Memory B cell (primary cell): Measurements from ENCODE around the gene PSKH1.
"Not testable (repeated sequence)": the region's sequence is repeated elsewhere in the genome, so short reads cannot be mapped to it uniquely, and the experiment has no call there.

Experiments
- ATAC-seq: fragments of 150-1000 bp; cut with Tn5 transposase; 2 replicates; pipeline ENCODE4 v1.10.0; 2021; ENCODE audit warnings: low read depth, mild to moderate bottlenecking, moderate library complexity
- DNase-seq, 2 donors: peaks; one replicate each; pipeline ENCODE4 v3.0.0; 2022; ENCODE audit warnings: low spot score in 2 of 2
- H3K27ac Mint-ChIP-seq: one replicate; pipeline ENCODE4 v1.8.0; 2022; ENCODE audit warnings: mild to moderate bottlenecking, moderate library complexity, mixed read lengths
- H3K27me3 Mint-ChIP-seq: one replicate; pipeline ENCODE4 v1.8.0; 2022; ENCODE audit warnings: mixed read lengths
- H3K36me3 Mint-ChIP-seq: one replicate; pipeline ENCODE4 v1.8.0; 2022; ENCODE audit warnings: mild to moderate bottlenecking, mixed read lengths
- H3K4me1 Mint-ChIP-seq: one replicate; pipeline ENCODE4 v1.8.0; 2022; ENCODE audit warnings: mixed read lengths
- H3K4me3 Mint-ChIP-seq: one replicate; pipeline ENCODE4 v1.8.0; 2022; ENCODE audit warnings: mild to moderate bottlenecking, moderate library complexity, mixed read lengths
- H3K9me3 Mint-ChIP-seq: one replicate; pipeline ENCODE4 v1.8.0; 2022; ENCODE audit warnings: mixed read lengths

The PSKH1 gene

GRCh38 chr16:67886387-67886786 is 6.7 kb upstream of the PSKH1 start:
- H3K4me1 Mint-ChIP-seq, result no peaks in the 10 kb centered on the region
- no peaks in the 10 kb centered on the region for H3K27me3 Mint-ChIP-seq
- H3K36me3 Mint-ChIP-seq, result peaks cover 12% of the 10 kb centered on the region
- ATAC-seq (no peak), DNase-seq (no peak)
- H3K27ac Mint-ChIP-seq, result no peak overlapping the region
- H3K9me3 Mint-ChIP-seq, result no peaks in the 10 kb centered on the region
- H3K4me3 Mint-ChIP-seq, result no peak overlapping the region

GRCh38 chr16:67888331-67888730 is 4.7 kb upstream of the PSKH1 start:
- DNase-seq, result no peak
- H3K27me3 Mint-ChIP-seq, result no peaks in the 10 kb centered on the region
- peaks cover 6% of the 10 kb centered on the region for H3K36me3 Mint-ChIP-seq
- ATAC-seq, result no peak
- peaks cover 3% of the 10 kb centered on the region for H3K4me1 Mint-ChIP-seq
- no peaks in the 10 kb centered on the region for H3K9me3 Mint-ChIP-seq
- H3K27ac Mint-ChIP-seq, result no peak overlapping the region
- H3K4me3 Mint-ChIP-seq, result no peak overlapping the region

GRCh38 chr16:67892375-67892774 is 679 bp upstream of the PSKH1 start:
- Mint-ChIP-seq H3K9me3 (no peaks in the 10 kb centered on the region), H3K27me3 (no peaks in the 10 kb centered on the region), H3K4me1 (peaks cover 17% of the 10 kb centered on the region), H3K27ac (peak overlapping the region; percentile 56), H3K4me3 (peak overlapping the region; percentile 97), H3K36me3 (no peaks in the 10 kb centered on the region)
- DNase-seq, result no peak
- ATAC-seq, result no peak

- ATAC-seq (no peak), DNase-seq (no peak)
- H3K27me3 Mint-ChIP-seq, result no peaks in the 10 kb centered on the region
- H3K4me1 Mint-ChIP-seq, result peaks cover 17% of the 10 kb centered on the region
- H3K4me3 Mint-ChIP-seq, result peak overlapping the region; percentile 97
- no peaks in the 10 kb centered on the region for H3K9me3 Mint-ChIP-seq
- peak overlapping the region; percentile 88 for H3K27ac Mint-ChIP-seq
- no peaks in the 10 kb centered on the region for H3K36me3 Mint-ChIP-seq
These were observed 817 bp downstream of the PSKH1 start for GRCh38 chr16:67893743-67894399.

- H3K36me3 Mint-ChIP-seq, result no peaks in the 10 kb centered on the region
- H3K4me1 Mint-ChIP-seq, result peaks cover 23% of the 10 kb centered on the region
- no peak overlapping the region for H3K27ac Mint-ChIP-seq
- no peaks in the 10 kb centered on the region for H3K9me3 Mint-ChIP-seq
- ATAC-seq (no peak), DNase-seq (no peak)
- no peak overlapping the region for H3K4me3 Mint-ChIP-seq
- H3K27me3 Mint-ChIP-seq, result no peaks in the 10 kb centered on the region
These were observed 4.2 kb downstream of the PSKH1 start for GRCh38 chr16:67897231-67897630.

GRCh38 chr16:67901734-67902133 is 8.7 kb downstream of the PSKH1 start:
- Mint-ChIP-seq H3K27me3 (no peaks in the 10 kb centered on the region), H3K36me3 (peaks cover 7% of the 10 kb centered on the region), H3K27ac (no peak overlapping the region), H3K9me3 (no peaks in the 10 kb centered on the region), H3K4me3 (no peak overlapping the region), H3K4me1 (peaks cover 13% of the 10 kb centered on the region)
- ATAC-seq, result no peak
- no peak for DNase-seq

GRCh38 chr16:67902831-67903230 is 9.8 kb downstream of the PSKH1 start:
- H3K4me3 Mint-ChIP-seq, result no peak overlapping the region
- no peak for DNase-seq
- H3K9me3 Mint-ChIP-seq, result no peaks in the 10 kb centered on the region
- ATAC-seq, result no peak
- H3K27ac Mint-ChIP-seq, result no peak overlapping the region
- no peaks in the 10 kb centered on the region for H3K27me3 Mint-ChIP-seq
- peaks cover 9% of the 10 kb centered on the region for H3K36me3 Mint-ChIP-seq
- peaks cover 11% of the 10 kb centered on the region for H3K4me1 Mint-ChIP-seq

- Mint-ChIP-seq H3K9me3 (no peaks in the 10 kb centered on the region), H3K4me1 (peaks cover 8% of the 10 kb centered on the region), H3K27ac (no peak overlapping the region), H3K36me3 (peaks cover 17% of the 10 kb centered on the region), H3K4me3 (no peak overlapping the region), H3K27me3 (no peaks in the 10 kb centered on the region)
- ATAC-seq, result no peak
- no peak for DNase-seq
These were observed 14.5 kb downstream of the PSKH1 start for GRCh38 chr16:67907397-67908180.

GRCh38 chr16:67909056-67909742 is 16.1 kb downstream of the PSKH1 start:
- Mint-ChIP-seq H3K27me3 (no peaks in the 10 kb centered on the region), H3K4me3 (no peak overlapping the region), H3K36me3 (peaks cover 14% of the 10 kb centered on the region), H3K27ac (no peak overlapping the region), H3K4me1 (peaks cover 8% of the 10 kb centered on the region), H3K9me3 (no peaks in the 10 kb centered on the region)
- ATAC-seq (no peak), DNase-seq (no peak)

GRCh38 chr16:67910158-67910557 is 17.1 kb downstream of the PSKH1 start:
- peaks cover 14% of the 10 kb centered on the region for H3K36me3 Mint-ChIP-seq
- no peak overlapping the region for H3K27ac Mint-ChIP-seq
- peaks cover 9% of the 10 kb centered on the region for H3K4me1 Mint-ChIP-seq
- H3K9me3 Mint-ChIP-seq, result no peaks in the 10 kb centered on the region
- no peak overlapping the region for H3K4me3 Mint-ChIP-seq
- ATAC-seq (peak; percentile 32), DNase-seq (no peak)
- no peaks in the 10 kb centered on the region for H3K27me3 Mint-ChIP-seq

GRCh38 chr16:67914758-67915495 is 21.9 kb downstream of the PSKH1 start:
- DNase-seq, result no peak
- H3K4me3 Mint-ChIP-seq, result no peak overlapping the region

GRCh38 chr16:67915496-67915769 is 22.4 kb downstream of the PSKH1 start:
- H3K27ac Mint-ChIP-seq, H3K4me3 Mint-ChIP-seq, DNase-seq, H3K9me3 Mint-ChIP-seq, H3K36me3 Mint-ChIP-seq, H3K27me3 Mint-ChIP-seq, ATAC-seq: not testable (repeated sequence)
- H3K4me1 Mint-ChIP-seq, result peaks cover 16% of the 10 kb centered on the region

More at GRCh38 chr16:67914758-67915495, 21.9 kb downstream of the PSKH1 start:
- Mint-ChIP-seq H3K9me3 (no peaks in the 10 kb centered on the region), H3K36me3 (peaks cover 6% of the 10 kb centered on the region), H3K4me1 (peaks cover 16% of the 10 kb centered on the region), H3K27me3 (no peaks in the 10 kb centered on the region), H3K27ac (no peak overlapping the region)
- no peak for ATAC-seq

GRCh38 chr16:67915831-67916723 is 23.0 kb downstream of the PSKH1 start:
- Mint-ChIP-seq H3K27ac (no peak overlapping the region), H3K9me3 (no peaks in the 10 kb centered on the region)

More at GRCh38 chr16:67915831-67916723, 23.0 kb downstream of the PSKH1 start:
- H3K27me3 Mint-ChIP-seq, result no peaks in the 10 kb centered on the region
- peaks cover 6% of the 10 kb centered on the region for H3K36me3 Mint-ChIP-seq
- DNase-seq, result no peak
- no peak overlapping the region for H3K4me3 Mint-ChIP-seq
- peaks cover 16% of the 10 kb centered on the region for H3K4me1 Mint-ChIP-seq
- no peak for ATAC-seq
